ENCODE results near the gene KRTAP10-8. TPM values are rescaled to one million over a fixed set of nuclear protein-coding genes. Genes with fewer than 3 reads are reported as not detected.

The KRTAP10-8 gene
- total RNA-seq, 1 donor = not detected

- no peak for TF ChIP-seq CTCF (IDR thresholded peaks at IDR 0.05; ENCODE audit: extremely low read depth, low read depth, low read length)
- Histone ChIP-seq H2AFZ (ENCODE audit: low read length) (no peak overlapping the region), H3K4me1 (ENCODE audit: insufficient read depth, low read length) (no peaks in the 10 kb centered on the region), H3K27me3 (ENCODE audit: insufficient read depth, low read length) (peaks cover 13% of the 10 kb centered on the region), H3K36me3 (ENCODE audit: insufficient read depth, low read length) (no peaks in the 10 kb centered on the region), H3K79me2 (ENCODE audit: insufficient read depth, low read length) (no peaks in the 10 kb centered on the region), H3K9me3 (ENCODE audit: low read depth, low read length) (peaks cover 3% of the 10 kb centered on the region), H3K4me3 (ENCODE audit: insufficient read depth, low read length) (no peak overlapping the region), H4K20me1 (ENCODE audit: insufficient read depth, low read length) (no peaks in the 10 kb centered on the region), H3K27ac (ENCODE audit: low read depth, low read length) (no peak overlapping the region), H3K4me2 (ENCODE audit: insufficient read depth, low read length) (no peak overlapping the region)
- DNase-seq (ENCODE audit: insufficient read length, low spot score, missing footprints) = no peak
These were observed 44.3 kb upstream of the KRTAP10-8 start for GRCh38 chr21:44567481-44568171.

- H3K79me2 ChIP-seq (ENCODE audit: insufficient read depth, low read length) = no peaks in the 10 kb centered on the region
- H3K4me3 ChIP-seq (ENCODE audit: insufficient read depth, low read length) = no peak overlapping the region
- H4K20me1 ChIP-seq (ENCODE audit: insufficient read depth, low read length) = no peaks in the 10 kb centered on the region
- H3K4me1 ChIP-seq (ENCODE audit: insufficient read depth, low read length) = no peaks in the 10 kb centered on the region
- peaks cover 14% of the 10 kb centered on the region for H3K27me3 ChIP-seq (ENCODE audit: insufficient read depth, low read length)
- no peaks in the 10 kb centered on the region for H3K36me3 ChIP-seq (ENCODE audit: insufficient read depth, low read length)
- peaks cover 3% of the 10 kb centered on the region for H3K9me3 ChIP-seq (ENCODE audit: low read depth, low read length)
- no peak for TF ChIP-seq CTCF (IDR thresholded peaks at IDR 0.05; ENCODE audit: extremely low read depth, low read depth, low read length)
- H2AFZ ChIP-seq (ENCODE audit: low read length) = no peak overlapping the region
- no peak for DNase-seq (ENCODE audit: insufficient read length, low spot score, missing footprints)
- H3K27ac ChIP-seq (ENCODE audit: low read depth, low read length) = no peak overlapping the region
- no peak overlapping the region for H3K4me2 ChIP-seq (ENCODE audit: insufficient read depth, low read length)
These were observed 43.6 kb upstream of the KRTAP10-8 start for GRCh38 chr21:44568261-44568660.

- peaks cover 14% of the 10 kb centered on the region for H3K27me3 ChIP-seq (ENCODE audit: insufficient read depth, low read length)
- no peaks in the 10 kb centered on the region for H3K4me1 ChIP-seq (ENCODE audit: insufficient read depth, low read length)
- DNase-seq (ENCODE audit: insufficient read length, low spot score, missing footprints) = no peak
- H3K4me2 ChIP-seq (ENCODE audit: insufficient read depth, low read length) = no peak overlapping the region
- H3K9me3 ChIP-seq (ENCODE audit: low read depth, low read length) = peaks cover 3% of the 10 kb centered on the region
- no peaks in the 10 kb centered on the region for H3K36me3 ChIP-seq (ENCODE audit: insufficient read depth, low read length)
- H4K20me1 ChIP-seq (ENCODE audit: insufficient read depth, low read length) = no peaks in the 10 kb centered on the region
- no peak overlapping the region for H2AFZ ChIP-seq (ENCODE audit: low read length)
- no peak overlapping the region for H3K27ac ChIP-seq (ENCODE audit: low read depth, low read length)
- H3K79me2 ChIP-seq (ENCODE audit: insufficient read depth, low read length) = no peaks in the 10 kb centered on the region
- no peak overlapping the region for H3K4me3 ChIP-seq (ENCODE audit: insufficient read depth, low read length)
- TF ChIP-seq CTCF (IDR thresholded peaks at IDR 0.05; ENCODE audit: extremely low read depth, low read depth, low read length) = no peak
These were observed 43.0 kb upstream of the KRTAP10-8 start for GRCh38 chr21:44568667-44569556.

Data from osteoblast (primary cell).